Neural cell (in vitro differentiated cells): ENCODE measurements around the gene FOXL3.

Source experiments
- CTCF ChIP-seq: fragments of 450-650 bp; IDR thresholded peaks from 2 replicates; pipeline ENCODE4 v1.5.1; 2014; ENCODE audit warnings: antibody characterized with exemption, mild to moderate bottlenecking, moderate library complexity; ENCODE audit not compliant: poor library complexity, severe bottlenecking
- EZH2 ChIP-seq: fragments of 200-600, 300-800 bp; shearing (Covaris generic), sonication (generic); IDR thresholded peaks from 2 replicates; pipeline ENCODE4 v1.6.1; 2014; ENCODE audit warnings: antibody characterized with exemption, low read length, borderline replicate concordance, mild to moderate bottlenecking; ENCODE audit not compliant: insufficient read depth, poor library complexity, severe bottlenecking
- MXI1 ChIP-seq: fragments of 450-650 bp; conservative IDR thresholded peaks from 2 replicates; pipeline ENCODE4 v1.6.1; 2014; ENCODE audit warnings: antibody characterized with exemption, mild to moderate bottlenecking; ENCODE audit not compliant: poor library complexity, severe bottlenecking
- RAD21 ChIP-seq: fragments of 450-650 bp; conservative IDR thresholded peaks from 2 replicates; pipeline ENCODE4 v1.6.1; 2014; ENCODE audit warnings: antibody characterized with exemption, mild to moderate bottlenecking, moderate library complexity
- SMC3 ChIP-seq: fragments of 450-650 bp; conservative IDR thresholded peaks from 2 replicates; pipeline ENCODE4 v1.6.1; 2014; ENCODE audit warnings: antibody characterized with exemption, mild to moderate bottlenecking, moderate library complexity; ENCODE audit not compliant: poor library complexity

- TF ChIP-seq CTCF (no peak), RAD21 (no peak), EZH2 (no peak), SMC3 (no peak), MXI1 (no peak)
These were observed 35.3 kb downstream of the FOXL3 start for GRCh38 chr7:325051-325798.
